AG04449 (cell line): ENCODE data around the gene GARIN5B.

Source experiments
- CTCF ChIA-PET: fragments of 350-600 bp; formaldehyde crosslinking; extraction: SDS; loops from one replicate; lab custom pipeline; 2021; ENCODE audit warnings: antibody characterized with exemption; lab: Yijun Ruan, JAX
- POLR2A ChIA-PET: fragments of 400-600, 350-600 bp; formaldehyde crosslinking; extraction: SDS; loops from one replicate; lab custom pipeline; 2020; ENCODE audit warnings: antibody characterized with exemption, inconsistent platforms; lab: Yijun Ruan, JAX
- DNase-seq: peaks from one replicate; pipeline ENCODE4 v3.0.0-alpha.2; 2010; ENCODE audit warnings: low read depth, low spot score
- H3K4me3 ChIP-seq: 2 replicates; pipeline ENCODE4 v1.5.1; 2011; ENCODE audit warnings: low read depth, mild to moderate bottlenecking, control low read depth, low read length
- TF ChIP-seq, protein P1 (sequence below): IDR thresholded peaks from one replicate; pipeline ENCODE4 v1.5.1; 2011; ENCODE audit warnings: mild to moderate bottlenecking, moderate library complexity, low read length, control low read depth, inconsistent platforms; ENCODE audit not compliant: insufficient read depth; ENCODE audit errors: missing control alignments

Gene GARIN5B

DNA sequence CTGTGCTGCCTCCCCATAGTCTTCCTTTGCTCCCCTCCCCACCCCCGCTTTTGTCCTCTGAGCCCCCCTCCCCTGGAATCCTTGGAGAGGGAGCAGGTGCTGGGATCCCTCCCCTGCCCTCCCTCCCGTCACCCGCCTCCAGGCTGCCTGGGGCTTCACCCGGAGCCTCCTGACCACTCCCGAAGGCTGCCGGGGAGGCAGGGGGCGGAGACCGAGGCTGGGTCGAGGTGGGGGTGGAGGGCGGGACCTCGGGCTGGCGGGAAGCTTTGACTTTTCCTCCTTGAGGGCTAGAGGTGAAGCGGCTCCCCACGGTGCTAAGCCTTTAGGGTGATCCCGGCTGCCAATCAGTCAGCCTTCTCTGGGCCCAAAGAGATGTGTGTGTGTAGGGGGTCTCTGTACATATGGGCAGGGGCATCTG is 21.9 kb downstream of the GARIN5B start:
- no peak for DNase-seq
- peak overlapping the region; percentile 74 for H3K4me3 ChIP-seq
- ChIA-PET POLR2A (no interaction called here), CTCF (no interaction called here)
- TF ChIP-seq, protein P1, sequence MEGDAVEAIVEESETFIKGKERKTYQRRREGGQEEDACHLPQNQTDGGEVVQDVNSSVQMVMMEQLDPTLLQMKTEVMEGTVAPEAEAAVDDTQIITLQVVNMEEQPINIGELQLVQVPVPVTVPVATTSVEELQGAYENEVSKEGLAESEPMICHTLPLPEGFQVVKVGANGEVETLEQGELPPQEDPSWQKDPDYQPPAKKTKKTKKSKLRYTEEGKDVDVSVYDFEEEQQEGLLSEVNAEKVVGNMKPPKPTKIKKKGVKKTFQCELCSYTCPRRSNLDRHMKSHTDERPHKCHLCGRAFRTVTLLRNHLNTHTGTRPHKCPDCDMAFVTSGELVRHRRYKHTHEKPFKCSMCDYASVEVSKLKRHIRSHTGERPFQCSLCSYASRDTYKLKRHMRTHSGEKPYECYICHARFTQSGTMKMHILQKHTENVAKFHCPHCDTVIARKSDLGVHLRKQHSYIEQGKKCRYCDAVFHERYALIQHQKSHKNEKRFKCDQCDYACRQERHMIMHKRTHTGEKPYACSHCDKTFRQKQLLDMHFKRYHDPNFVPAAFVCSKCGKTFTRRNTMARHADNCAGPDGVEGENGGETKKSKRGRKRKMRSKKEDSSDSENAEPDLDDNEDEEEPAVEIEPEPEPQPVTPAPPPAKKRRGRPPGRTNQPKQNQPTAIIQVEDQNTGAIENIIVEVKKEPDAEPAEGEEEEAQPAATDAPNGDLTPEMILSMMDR = no peak

DNA sequence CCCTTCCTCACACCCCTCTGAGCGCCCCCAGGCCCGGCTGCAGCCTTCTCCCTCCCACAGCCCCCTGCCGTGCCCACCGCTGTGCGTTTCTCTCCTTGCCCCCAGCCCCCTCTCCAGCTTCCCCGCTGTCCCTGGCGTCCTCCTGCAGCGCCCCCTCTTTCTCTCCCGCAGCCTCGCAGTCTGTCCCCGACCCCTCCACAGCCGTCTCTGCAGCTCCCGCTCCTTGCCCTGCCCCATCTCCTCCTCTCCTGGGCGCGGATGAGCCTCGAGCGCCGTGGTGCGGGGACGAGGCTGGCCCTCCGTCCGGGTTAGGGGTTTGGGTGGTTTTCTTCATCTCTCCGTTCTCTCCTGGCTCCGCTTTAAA is 22.3 kb downstream of the GARIN5B start:
- TF ChIP-seq, protein P1 = peak; percentile 43
- peak overlapping the region; percentile 74 for H3K4me3 ChIP-seq
- DNase-seq = no peak
- ChIA-PET CTCF (no interaction called here), POLR2A (no interaction called here)

DNA sequence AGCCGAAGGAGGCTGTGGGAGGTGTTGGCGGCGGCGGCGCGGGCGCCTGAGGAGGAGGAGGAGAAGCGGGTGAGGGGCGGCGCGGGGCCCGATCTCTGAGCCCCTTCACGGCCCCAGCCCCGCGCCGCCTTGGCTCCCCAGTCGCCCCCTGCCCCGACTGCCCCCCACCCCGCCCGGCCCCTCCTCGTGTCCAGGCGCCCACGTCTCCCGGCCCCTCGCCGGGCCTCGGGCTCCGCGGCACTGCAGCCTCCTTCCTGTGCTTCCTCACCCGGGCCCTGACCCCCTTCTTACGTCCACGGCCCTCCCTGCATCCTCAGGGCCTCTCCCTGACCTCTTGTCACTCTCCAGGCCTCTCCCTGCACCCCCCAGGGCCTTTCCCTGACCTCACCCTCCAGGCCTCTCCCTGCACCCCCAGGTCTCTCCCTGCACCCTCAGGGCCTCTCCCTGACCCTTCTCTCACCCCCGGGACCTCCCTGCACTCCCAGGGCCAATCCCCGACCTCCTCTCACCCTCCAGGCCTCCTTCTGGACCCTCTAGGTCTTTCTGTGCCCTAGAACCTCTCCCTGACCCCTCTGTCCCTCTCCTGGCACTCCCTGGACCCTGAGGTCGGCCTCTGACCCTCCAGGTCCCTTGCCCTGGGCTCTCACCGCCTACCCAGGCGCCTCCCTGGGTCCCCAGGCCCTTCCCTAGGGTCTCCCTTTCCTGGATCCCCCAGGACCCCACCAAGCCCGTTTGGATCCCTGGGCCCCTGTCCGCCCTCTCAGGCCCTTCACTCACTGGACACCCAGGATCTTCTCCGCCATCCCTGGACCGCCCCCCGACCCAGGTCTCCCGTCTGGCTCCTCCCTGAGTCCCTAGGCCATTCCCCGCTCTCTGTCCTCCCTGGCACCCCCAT is 22.9 kb downstream of the GARIN5B start:
- POLR2A ChIA-PET = interaction anchor here (0.7 to 1.6 kb wide), 8 partner anchors 9 to 81 kb away, joined by 3 to 18 read pairs (median 6); partner anchors contain the start of genes HSPBP1, IL11, PPP6R1 and UBE2S
- CTCF ChIA-PET = interaction anchor here (1.0 to 3.4 kb wide), 9 partner anchors 10 to 127 kb away, joined by 3 to 27 read pairs (median 7); no protein-coding TSS in a partner anchor
- DNase-seq = no peak
- TF ChIP-seq, protein P1 = no peak
- peak overlapping the region; percentile 74 for H3K4me3 ChIP-seq

DNA sequence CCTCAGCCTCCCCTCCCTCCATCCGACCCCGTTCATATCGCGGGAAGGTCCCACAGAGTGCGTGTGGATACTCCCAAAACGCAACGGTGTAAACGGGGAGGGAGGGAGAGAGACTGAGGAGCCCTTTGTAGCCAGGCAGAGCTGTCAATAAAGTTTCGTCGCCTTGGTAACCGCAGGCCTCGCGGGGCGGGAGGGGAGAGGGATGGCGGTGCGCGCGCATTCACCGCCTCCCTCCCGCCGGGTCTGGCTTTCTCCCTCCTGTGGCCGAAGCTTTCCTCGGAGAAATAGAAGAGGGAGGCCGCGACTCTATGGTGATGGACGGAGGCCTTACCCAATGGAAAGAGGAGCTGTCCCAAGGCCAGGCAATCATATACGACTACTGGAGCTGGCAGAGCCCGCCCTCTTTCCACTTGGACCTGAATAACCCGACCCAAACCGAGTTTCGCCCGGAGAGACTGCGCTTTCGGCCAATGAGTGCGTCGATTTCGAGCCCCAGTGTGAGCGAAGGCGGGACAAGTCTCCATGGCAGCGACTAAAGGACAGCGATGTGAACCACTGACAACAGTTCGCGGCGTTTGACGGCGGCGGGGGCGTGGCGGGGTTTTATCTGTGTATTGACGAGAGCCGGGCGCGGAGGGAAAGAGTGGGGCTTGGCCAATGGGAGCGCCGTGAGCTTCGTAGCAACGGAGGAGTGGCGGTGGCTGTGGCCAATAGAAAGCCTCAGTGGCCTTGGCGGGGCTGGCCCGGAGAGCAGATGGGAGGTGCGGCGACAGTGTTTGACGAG is 23.8 kb downstream of the GARIN5B start, which contains the start of gene KMT5C:
Gene KMT5C, plus strand, starts transcription at position 772 of the 784 bp plus-strand sequence. CDS start 2,061 bp downstream, outside the sequence.
- peak within 1 kb of the TSS; percentile 74 for H3K4me3 ChIP-seq
- CTCF ChIA-PET = interaction anchor here (0.9 to 3.4 kb wide), 12 partner anchors 9 to 128 kb away, joined by 3 to 27 read pairs (median 5); no protein-coding TSS in a partner anchor
- peak; percentile 100 for DNase-seq
- POLR2A ChIA-PET = interaction anchor here (0.6 to 1.6 kb wide), 12 partner anchors 10 to 113 kb away, joined by 3 to 18 read pairs (median 4); partner anchors contain the start of genes GARIN5B, HSPBP1, IL11 and PPP6R1
- TF ChIP-seq, protein P1 = peak; percentile 47

DNA sequence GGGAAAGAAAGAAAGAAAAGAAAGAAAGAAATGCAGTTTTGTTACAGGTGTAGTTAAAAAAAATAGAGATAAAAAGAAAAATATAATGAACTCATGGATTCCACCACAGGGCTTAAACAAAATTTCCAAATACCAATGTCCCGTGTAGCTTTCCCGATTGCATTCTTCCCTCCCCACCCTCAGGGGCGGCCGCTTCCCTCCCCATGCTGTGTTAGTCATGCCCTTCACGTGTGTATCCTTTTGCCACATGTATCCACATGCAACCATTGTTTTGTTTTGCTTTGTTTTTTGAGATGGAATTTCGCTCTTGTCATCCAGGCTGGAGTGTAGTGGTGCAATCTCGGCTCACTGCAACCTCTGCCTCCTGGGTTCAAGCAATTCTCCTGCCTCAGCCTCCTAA is 27.0 kb downstream of the GARIN5B start:
- no peak overlapping the region for H3K4me3 ChIP-seq
- ChIA-PET POLR2A (interaction anchor here (0.5 kb wide), 1 partner anchor 9 kb away, joined by 3 read pairs; no protein-coding TSS in a partner anchor), CTCF (interaction anchor here (1.0 to 1.9 kb wide), 2 partner anchors 34 to 44 kb away, joined by 3 to 8 read pairs; no protein-coding TSS in a partner anchor)
- TF ChIP-seq, protein P1 = no peak
- DNase-seq = no peak
